K562 (cell line): ENCODE data around the gene PRLHR. TPM values are rescaled to one million over a fixed set of nuclear protein-coding genes. Genes with fewer than 3 reads are reported as not detected.

Source experiments
- ATAC-seq: fragments of 200-7000 bp; cut with Tn5 transposase; 3 replicates; pipeline ENCODE4 v1.9.1; 2020; ENCODE audit warnings: moderate library complexity
- BruUV-seq: library from RNA; stranded (reverse); fragments of 400-500 nt; replicated peaks from 2 replicates; lab custom pipeline; 2021; lab: Mats Ljungman, UMichigan
- CTCF ChIA-PET: fragments of 300-600 bp; formaldehyde crosslinking; extraction: SDS; loops from one replicate; lab custom pipeline; 2021; ENCODE audit warnings: low intra/inter-chr PET ratio; lab: Yijun Ruan, JAX
- POLR2A ChIA-PET: fragments of 300-600, 350-650 bp; sonication (Branson Sonifier 250); formaldehyde crosslinking; extraction: SDS; loops from one replicate; lab custom pipeline; 2021; ENCODE audit warnings: antibody characterized with exemption, inconsistent platforms; lab: Yijun Ruan, JAX
- DNase-seq, 4 experiments: peaks; one replicate each; pipeline versions ENCODE4 v3.0.0 to v3.0.0-alpha.2; 2011 to 2018; ENCODE audit warnings: low spot score in 3 of 4, mixed read lengths in 3 of 4; ENCODE audit errors: extremely low read depth in 1 of 4
- FAIRE-seq: peaks from 2 replicates; lab custom pipeline; 2011; peaks lifted over from hg19 to GRCh38; lab: Jason Lieb, UNC
- H2AFZ ChIP-seq: 2 replicates; pipeline ENCODE4 v1.6.0; 2011; ENCODE audit warnings: low read depth, low read length, control low read depth, inconsistent platforms
- H3K27ac ChIP-seq: fragments of 200-600 bp; 3 replicates; pipeline ENCODE4 v1.8.0; 2011; ENCODE audit warnings: low read depth, mild to moderate bottlenecking, control low read depth, inconsistent platforms, low read length, moderate library complexity, mixed read lengths; ENCODE audit errors: extremely low read depth
- H3K27me3 ChIP-seq, 2 experiments: fragments of 300-600 bp in 1 of 2; 2 replicates in 1 of 2; 3 replicates in 1 of 2; pipeline versions ENCODE4 v1.6.0 to v1.8.0; 2011; ENCODE audit warnings: inconsistent platforms in 2 of 2, low read length in 2 of 2, mild to moderate bottlenecking in 1 of 2, mixed read lengths in 1 of 2, moderate library complexity in 1 of 2; ENCODE audit not compliant: control insufficient read depth in 2 of 2, insufficient read depth in 2 of 2
- H3K36me3 ChIP-seq: fragments of 300-600 bp; 3 replicates; pipeline ENCODE4 v1.8.0; 2011; ENCODE audit warnings: mild to moderate bottlenecking, low read length, inconsistent platforms; ENCODE audit not compliant: control insufficient read depth, insufficient read depth
- H3K4me1 ChIP-seq, 2 experiments: fragments of 200-600 bp in 1 of 2; replicated peaks in 1 of 2; 2 replicates in 1 of 2; 3 replicates in 1 of 2; pipeline versions ENCODE4 v1.5.1 to v1.8.0; 2011; ENCODE audit warnings: inconsistent platforms in 2 of 2, low read length in 2 of 2, mild to moderate bottlenecking in 1 of 2, mixed read lengths in 1 of 2, moderate library complexity in 1 of 2; ENCODE audit not compliant: control insufficient read depth in 2 of 2, insufficient read depth in 2 of 2
- H3K4me2 ChIP-seq: 2 replicates; pipeline ENCODE4 v1.6.1; 2011; ENCODE audit warnings: low read length, control low read depth, inconsistent platforms, mixed read lengths; ENCODE audit not compliant: insufficient read depth
- H3K4me3 ChIP-seq: fragments of 200-600 bp; sonication (generic), shearing (Covaris generic); 2 replicates; pipeline ENCODE4 v1.5.1; 2016; ENCODE audit warnings: control low read depth, inconsistent platforms
- H3K79me2 ChIP-seq: fragments of 200-600 bp; 3 replicates; pipeline ENCODE4 v1.8.0; 2011; ENCODE audit warnings: low read length, inconsistent platforms; ENCODE audit not compliant: control insufficient read depth, insufficient read depth
- H3K9ac ChIP-seq, 2 experiments: 2 replicates each; pipeline versions ENCODE4 v1.6.0 to v1.6.1; 2011; ENCODE audit warnings: low read depth in 2 of 2, low read length in 2 of 2, control low read depth in 1 of 2, inconsistent platforms in 1 of 2, mild to moderate bottlenecking in 1 of 2, mixed read lengths in 1 of 2; ENCODE audit not compliant: insufficient read depth in 1 of 2
- H3K9me1 ChIP-seq: one replicate; pipeline ENCODE4 v1.6.0; 2011; ENCODE audit warnings: inconsistent platforms, mild to moderate bottlenecking, low read length, moderate library complexity; ENCODE audit not compliant: control insufficient read depth, insufficient read depth
- H3K9me3 ChIP-seq: replicated peaks from 2 replicates; pipeline ENCODE4 v1.5.1; 2011; ENCODE audit warnings: low read depth, low read length, inconsistent platforms; ENCODE audit not compliant: control insufficient read depth, insufficient read depth
- H4K20me1 ChIP-seq: replicated peaks from 2 replicates; pipeline ENCODE4 v1.6.1; 2011; ENCODE audit warnings: low read length, inconsistent platforms, mixed read lengths; ENCODE audit not compliant: control insufficient read depth, insufficient read depth
- ARID2 ChIP-seq: fragments of 450-650 bp; IDR thresholded peaks from 2 replicates; pipeline ENCODE4 v1.6.1; 2017; ENCODE audit warnings: antibody characterized with exemption, mild to moderate bottlenecking
- BCLAF1 ChIP-seq, 2 experiments: fragments of 450-650 bp in 1 of 2; IDR thresholded peaks; 2 replicates each; pipeline ENCODE4 v1.6.1; 2011 to 2017; ENCODE audit warnings: low read depth in 2 of 2, antibody characterized with exemption in 1 of 2, borderline replicate concordance in 1 of 2, low read length in 1 of 2, mild to moderate bottlenecking in 1 of 2, mixed read lengths in 1 of 2; ENCODE audit not compliant: control insufficient read depth in 1 of 2
- HMBOX1 ChIP-seq: sonication (generic); IDR thresholded peaks from 2 replicates; pipeline ENCODE4 v1.6.1; 2016
- MECOM ChIP-seq: fragments of 250-450 bp; sonication (Bioruptor Pico); IDR thresholded peaks from 2 replicates; pipeline ENCODE4 v1.8.0; 2022; ENCODE audit warnings: inconsistent platforms
- MNT ChIP-seq, 2 experiments: fragments of 450-650 bp; conservative IDR thresholded peaks; 2 replicates each; pipeline ENCODE4 v1.6.1; 2017; ENCODE audit warnings: mild to moderate bottlenecking in 2 of 2, moderate library complexity in 2 of 2
- NELFE ChIP-seq: IDR thresholded peaks from 2 replicates; pipeline ENCODE4 v1.6.1; 2011; ENCODE audit warnings: mild to moderate bottlenecking; ENCODE audit not compliant: insufficient read depth, insufficient read length
- NFIX ChIP-seq: fragments of 250-450 bp; sonication (Bioruptor Pico); IDR thresholded peaks from 2 replicates; pipeline ENCODE4 v1.4.0; 2020; ENCODE audit warnings: low read depth, mild to moderate bottlenecking, moderate library complexity
- ZNF143 ChIP-seq: sonication (generic); formaldehyde crosslinking; IDR thresholded peaks from 2 replicates; pipeline ENCODE4 v1.9.0; 2022; ENCODE audit warnings: mild to moderate bottlenecking, missing genetic modification reagents
- ZNF699 ChIP-seq: fragments of 250-450 bp; sonication (Bioruptor Pico); IDR thresholded peaks from 2 replicates; pipeline ENCODE4 v1.8.0; 2021; ENCODE audit warnings: mild to moderate bottlenecking, moderate library complexity; ENCODE audit not compliant: insufficient replicate concordance
- WGBS: fragments of 100-300 bp; shearing (Covaris generic); methylation state at CpG from one replicate; pipeline ENCODE4 v1.1.6; 2016; ENCODE audit warnings: low coverage, mixed read lengths; ENCODE audit not compliant: insufficient coverage; ENCODE audit errors: missing lambda C conversion rate; 5-methylcytosine and 5-hydroxymethylcytosine counted together
- in situ Hi-C: fragments of 300-500 bp; cut with MboI; formaldehyde crosslinking; loops from 4 replicates; pipeline ENCODE4 v1.15.0; 2018; ENCODE audit warnings: inconsistent platforms, mixed read lengths
- intact Hi-C: fragments of 100-400 bp; cut with micrococcal nuclease; formaldehyde crosslinking; loops from 2 replicates; pipeline ENCODE4 v1.14.2; 2022
- polyA plus RNA-seq, 8 experiments: library from polyadenylated mRNA; depleted of rRNA in 4 of 8; stranded (reverse) in 5 of 8; unstranded in 3 of 8; fragments of >200 nt; fragmentation: Nextera tagmentation in 2 of 8; fragmentation: Illumina TruSeq in 1 of 8; extraction: Ambion mirVana in 2 of 8; extraction: Trizol in 1 of 8; gene quantifications; 2 replicates each; pipeline versions ENCODE4 v1.2.1 to v1.2.3, GENCODE V29; 2011 to 2014; ENCODE audit warnings: inconsistent platforms in 1 of 8, missing spikeins in 1 of 8
- total RNA-seq, 7 experiments: library from RNA; depleted of rRNA in 6 of 7; stranded (reverse); fragments of >200 nt in 6 of 7; fragmentation: Illumina TruSeq in 2 of 7; extraction: Trizol in 2 of 7; gene quantifications; 2 replicates each; pipeline versions ENCODE4 v1.2.1 to v1.2.3, GENCODE V29; 2011 to 2021; ENCODE audit warnings: low replicate concordance in 1 of 7

PRLHR gene
- total and polyA plus RNA-seq, 9 of the 15 experiments (the other 6 are each of a cell fraction or from before 2014, with no cell fraction given), result not detected

- TF ChIP-seq BCLAF1 (IDR thresholded peaks at IDR 0.05; ENCODE audit: borderline replicate concordance in 1 of 2, control insufficient read depth in 1 of 2, low read depth in 2 of 2, low read length in 1 of 2) (no peak), ZNF143 (CRISPR knock-in tag) (no peak), NELFE (no peak), HMBOX1 (no peak)
These were observed 23.0 kb downstream of the PRLHR start (continued) for GRCh38 chr10:118572256-118573041.

- no peaks in the 10 kb centered on the region for H3K36me3 ChIP-seq
- DNase-seq, result no peak
- H3K27me3 ChIP-seq, result peaks cover 0 to 23% of the 10 kb centered on the region in 2 experiments; a peak in 3 of 5 replicates
- ATAC-seq, result no peak
- WGBS, result 0% methylated on average over 3 of the region's 3 CpGs
- POLR2A ChIA-PET, result no interaction called here
- H4K20me1 ChIP-seq, result no peaks in the 10 kb centered on the region
- no peak overlapping the region for H2AFZ ChIP-seq
- H3K9me3 ChIP-seq, result no peaks in the 10 kb centered on the region
- BruUV-seq, result no TSS peak
- intact Hi-C loops, result no loop called here
- H3K4me1 ChIP-seq, result no peaks in the 10 kb centered on the region
- in situ Hi-C loops, result no loop called here
- H3K4me2 ChIP-seq, result no peak overlapping the region
- no peak overlapping the region for H3K9ac ChIP-seq
- no peak overlapping the region for H3K4me3 ChIP-seq
- FAIRE-seq, result no peak
- H3K79me2 ChIP-seq, result no peaks in the 10 kb centered on the region
- no peak overlapping the region for H3K27ac ChIP-seq
- H3K9me1 ChIP-seq, result no peaks in the 10 kb centered on the region
- CTCF ChIA-PET, result interaction anchor here (4.1 kb wide), 1 partner anchor 230 kb away, joined by 44 read pairs; no protein-coding TSS in a partner anchor
- no peak for TF ChIP-seq NFIX (CRISPR knock-in tag)
- no peak for TF ChIP-seq MNT (conservative IDR thresholded peaks at IDR 0.05)
- TF ChIP-seq ARID2, result no peak
- TF ChIP-seq MECOM (CRISPR knock-in tag), result no peak
- TF ChIP-seq ZNF699 (CRISPR knock-in tag), result no peak
These were observed 24.3 kb downstream of the PRLHR start for GRCh38 chr10:118571123-118571522.
